T-helper 1 cell treated with Interleukin-12 subunit alpha and Interleukin-12 subunit beta and Interleukin-4 antibody, amounts not matched to agents 30 μg/mL and 1 μg/mL, for 36 hours (primary cell): ENCODE measurements around the gene CTU2.
A peak's percentile ranks its signal among the peaks of the same experiment; 100 is the strongest.

Source experiments
- H3K27ac Mint-ChIP-seq: one replicate; pipeline ENCODE4 v1.8.0; 2021; ENCODE audit warnings: mild to moderate bottlenecking, mixed read lengths
- H3K27me3 Mint-ChIP-seq: one replicate; pipeline ENCODE4 v1.8.0; 2021; ENCODE audit warnings: low read depth, mixed read lengths
- H3K36me3 Mint-ChIP-seq: one replicate; pipeline ENCODE4 v1.8.0; 2021; ENCODE audit warnings: low read depth, mixed read lengths
- H3K4me1 Mint-ChIP-seq: one replicate; pipeline ENCODE4 v1.8.0; 2021; ENCODE audit warnings: low read depth, mixed read lengths
- H3K4me3 Mint-ChIP-seq: one replicate; pipeline ENCODE4 v1.8.0; 2021; ENCODE audit warnings: mild to moderate bottlenecking, moderate library complexity, mixed read lengths
- H3K9me3 Mint-ChIP-seq: one replicate; pipeline ENCODE4 v1.8.0; 2021; ENCODE audit warnings: mixed read lengths

CTU2 gene

DNA sequence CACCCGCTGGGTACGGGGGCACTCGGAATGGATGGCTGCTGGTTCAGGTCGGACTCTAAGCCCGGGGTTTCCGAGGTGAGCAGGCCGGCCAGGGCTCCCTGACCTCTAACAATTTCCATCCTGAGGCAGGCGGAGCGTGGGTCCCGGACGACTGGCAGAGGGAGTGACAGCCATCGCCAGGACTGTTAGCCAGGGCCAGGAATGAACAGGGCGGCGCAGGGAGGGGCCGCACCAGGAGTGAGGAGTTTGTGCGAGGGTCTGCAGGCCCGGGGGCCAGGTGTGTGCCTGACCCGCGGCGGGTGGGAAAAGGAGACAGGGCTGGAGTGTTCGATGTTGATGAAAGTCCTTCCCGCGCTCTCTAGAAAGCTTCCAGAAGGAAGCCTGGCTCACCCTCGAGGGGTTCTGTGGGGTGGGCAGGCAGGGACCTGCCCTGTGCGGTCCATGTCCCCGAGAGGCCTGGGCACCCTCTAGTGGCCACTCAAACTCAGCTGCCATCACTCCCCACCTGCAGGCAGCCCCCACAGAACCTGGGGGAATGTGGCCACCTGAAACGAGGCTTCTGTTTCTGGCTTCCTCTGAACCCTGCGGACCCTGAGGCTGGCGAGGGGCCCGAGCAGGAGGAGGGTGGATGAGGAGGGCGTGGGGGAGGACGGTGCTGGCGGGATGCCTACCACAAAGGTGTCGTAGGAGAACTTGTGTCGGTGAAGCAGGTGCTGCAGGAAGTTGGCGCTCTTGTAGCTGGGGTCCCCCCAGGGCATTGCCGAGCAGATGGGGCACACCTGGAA is 8.3 kb upstream of the CTU2 start:
- Mint-ChIP-seq H3K4me1 (peaks cover 34% of the 10 kb centered on the region), H3K4me3 (peak overlapping the region; percentile 34), H3K9me3 (no peaks in the 10 kb centered on the region), H3K27me3 (no peaks in the 10 kb centered on the region), H3K27ac (peak overlapping the region; percentile 55), H3K36me3 (peaks cover 29% of the 10 kb centered on the region)

DNA sequence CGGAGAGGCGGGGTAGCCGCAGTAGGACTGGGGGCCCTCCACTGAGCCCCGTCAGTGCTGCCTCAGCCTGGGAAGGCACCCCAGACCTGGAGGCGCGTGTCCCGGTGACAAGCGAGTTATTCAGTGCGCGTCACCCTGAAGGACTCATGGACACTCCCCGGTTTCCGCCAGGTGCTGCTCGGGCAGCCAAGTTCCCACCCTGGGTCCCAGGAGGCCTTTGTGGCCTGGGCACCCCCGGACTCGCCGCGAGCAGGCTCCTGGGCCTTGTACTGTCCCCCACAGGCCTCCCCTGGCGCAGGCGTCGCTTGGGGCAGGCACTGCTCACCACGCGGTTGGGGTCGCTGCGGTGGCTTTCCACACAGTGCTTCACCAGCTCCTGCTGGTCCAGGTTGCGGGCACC is 7.7 kb upstream of the CTU2 start:
- Mint-ChIP-seq H3K4me3 (no peak overlapping the region), H3K9me3 (no peaks in the 10 kb centered on the region), H3K36me3 (peaks cover 32% of the 10 kb centered on the region), H3K27me3 (no peaks in the 10 kb centered on the region), H3K27ac (no peak overlapping the region), H3K4me1 (peaks cover 37% of the 10 kb centered on the region)

DNA sequence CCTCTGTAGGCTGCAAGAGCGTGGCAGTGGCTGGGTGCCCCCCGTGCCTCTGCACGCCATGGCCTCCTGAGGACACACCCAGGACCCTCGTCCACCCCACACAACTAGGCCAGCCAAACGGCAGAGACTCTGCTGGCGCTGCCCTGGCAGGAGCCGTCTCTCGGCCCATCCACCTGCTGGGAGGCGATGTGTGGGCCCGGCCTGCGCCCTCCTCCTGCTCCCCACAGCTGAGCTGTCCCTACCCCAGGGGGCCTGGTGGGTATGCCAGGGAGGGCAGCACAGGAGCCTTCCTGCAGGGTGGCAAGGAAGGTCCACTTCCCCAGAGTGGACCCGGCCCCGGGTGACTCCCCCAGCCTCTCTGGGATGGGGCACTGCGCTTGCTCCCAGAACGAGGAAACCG is 7.1 kb upstream of the CTU2 start:
- Mint-ChIP-seq H3K9me3 (no peaks in the 10 kb centered on the region), H3K27me3 (no peaks in the 10 kb centered on the region), H3K4me3 (no peak overlapping the region), H3K36me3 (peaks cover 36% of the 10 kb centered on the region), H3K4me1 (peaks cover 39% of the 10 kb centered on the region), H3K27ac (no peak overlapping the region)

DNA sequence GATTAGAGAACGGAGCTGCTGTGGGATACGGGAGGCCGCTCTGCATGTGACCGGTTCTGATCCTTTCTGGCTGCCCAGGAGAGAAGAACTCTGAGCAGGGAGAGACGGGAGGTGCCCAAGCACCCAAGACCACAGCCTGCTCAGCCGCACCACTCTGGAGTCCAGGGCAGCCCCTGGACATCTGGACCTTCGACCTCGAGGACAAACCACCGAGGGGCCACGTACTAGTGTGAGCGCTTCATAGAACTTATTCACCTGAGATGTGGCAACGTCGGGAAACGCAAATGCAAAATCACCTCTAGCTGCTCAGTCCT is 6.0 kb upstream of the CTU2 start:
- Mint-ChIP-seq H3K36me3 (peaks cover 36% of the 10 kb centered on the region), H3K9me3 (no peaks in the 10 kb centered on the region), H3K4me3 (peak overlapping the region; percentile 98), H3K4me1 (peaks cover 45% of the 10 kb centered on the region), H3K27ac (peak overlapping the region; percentile 97), H3K27me3 (no peaks in the 10 kb centered on the region)

DNA sequence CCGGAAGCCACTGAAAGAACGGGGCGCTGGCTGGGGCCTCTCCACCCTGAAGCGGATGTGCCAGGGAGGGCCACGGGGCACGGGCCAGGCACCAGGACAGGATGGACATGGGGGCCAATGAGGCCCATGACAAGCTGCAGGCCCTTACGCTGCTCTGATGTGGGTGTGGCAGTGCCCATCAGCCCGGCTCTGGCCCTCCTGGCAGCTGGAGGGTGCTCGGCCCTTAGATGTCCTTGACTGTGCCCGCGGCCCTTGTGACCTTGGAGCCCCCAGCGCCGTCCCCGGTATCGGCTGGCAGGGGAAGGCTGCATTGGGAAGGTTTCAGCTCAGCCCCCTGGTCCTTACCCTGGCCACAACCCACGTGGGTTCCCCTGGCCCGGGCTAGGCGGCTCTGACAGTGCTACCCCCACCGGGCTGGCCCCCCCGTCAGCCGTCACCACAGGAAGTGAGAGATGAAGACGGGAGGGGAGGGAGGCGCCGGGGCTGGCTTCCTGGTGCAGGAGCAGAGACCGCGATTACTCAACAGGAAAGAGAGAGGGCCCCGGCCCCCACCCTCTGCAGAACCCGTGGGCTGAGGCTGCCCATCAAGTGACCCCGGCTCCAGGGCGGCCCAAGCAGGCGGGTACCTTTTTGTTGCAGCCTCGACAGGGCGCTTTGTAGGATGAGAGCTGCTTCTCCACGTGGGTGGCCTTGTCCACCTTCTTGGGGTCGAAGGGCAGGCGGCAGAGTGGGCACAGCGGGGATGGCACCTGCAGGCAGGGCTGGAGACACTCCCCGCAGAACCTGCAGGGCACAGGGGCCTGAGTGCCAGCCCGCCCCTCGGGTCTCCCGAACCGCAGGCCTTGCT is 5.4 kb upstream of the CTU2 start:
- Mint-ChIP-seq H3K9me3 (no peaks in the 10 kb centered on the region), H3K36me3 (peaks cover 38% of the 10 kb centered on the region), H3K4me3 (peak overlapping the region; percentile 98), H3K27me3 (no peaks in the 10 kb centered on the region), H3K27ac (peak overlapping the region; percentile 97), H3K4me1 (peaks cover 47% of the 10 kb centered on the region)

DNA sequence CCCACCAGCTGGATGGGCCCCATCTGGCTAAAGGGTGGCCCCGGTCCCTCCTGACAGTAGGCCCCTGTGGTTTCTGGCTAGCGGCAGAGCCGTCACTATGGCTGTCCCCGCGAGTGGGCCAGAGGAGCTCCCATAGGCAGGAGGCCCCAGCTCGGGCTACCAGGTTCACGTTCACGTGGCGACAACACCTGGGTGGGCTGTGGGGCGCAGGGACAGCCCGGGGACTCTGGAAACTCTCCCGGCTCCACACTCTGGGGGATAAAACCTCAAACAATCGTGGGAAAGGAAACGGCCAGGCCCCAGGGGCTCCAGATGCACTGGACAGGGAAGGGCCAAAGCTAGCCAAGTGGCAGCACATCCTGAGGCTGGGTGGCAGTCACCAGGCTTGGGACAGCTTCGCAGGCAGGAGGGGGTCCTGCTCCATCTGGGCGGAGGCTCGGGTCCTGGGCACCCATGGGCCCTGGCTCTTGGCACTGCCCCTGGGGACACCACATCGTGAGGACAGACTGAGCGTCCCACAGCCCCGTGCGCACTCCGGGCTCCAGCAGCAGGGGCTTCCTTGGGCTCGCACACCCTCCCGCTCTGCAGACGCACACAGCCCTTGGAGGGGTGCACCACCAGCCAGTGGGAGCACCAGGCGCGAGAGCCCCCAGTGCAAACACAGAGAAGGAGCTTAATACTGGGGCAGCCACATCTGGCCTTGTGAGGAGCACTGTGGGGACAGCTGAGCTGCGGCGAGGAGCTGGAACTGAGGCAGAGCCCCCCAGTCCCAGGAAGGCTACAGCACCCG is 4.5 kb upstream of the CTU2 start:
- H3K4me1 Mint-ChIP-seq: peaks cover 47% of the 10 kb centered on the region
- peak overlapping the region; percentile 98 for H3K4me3 Mint-ChIP-seq
- peaks cover 38% of the 10 kb centered on the region for H3K36me3 Mint-ChIP-seq
- H3K9me3 Mint-ChIP-seq: no peaks in the 10 kb centered on the region
- no peaks in the 10 kb centered on the region for H3K27me3 Mint-ChIP-seq
- H3K27ac Mint-ChIP-seq: peak overlapping the region; percentile 97

DNA sequence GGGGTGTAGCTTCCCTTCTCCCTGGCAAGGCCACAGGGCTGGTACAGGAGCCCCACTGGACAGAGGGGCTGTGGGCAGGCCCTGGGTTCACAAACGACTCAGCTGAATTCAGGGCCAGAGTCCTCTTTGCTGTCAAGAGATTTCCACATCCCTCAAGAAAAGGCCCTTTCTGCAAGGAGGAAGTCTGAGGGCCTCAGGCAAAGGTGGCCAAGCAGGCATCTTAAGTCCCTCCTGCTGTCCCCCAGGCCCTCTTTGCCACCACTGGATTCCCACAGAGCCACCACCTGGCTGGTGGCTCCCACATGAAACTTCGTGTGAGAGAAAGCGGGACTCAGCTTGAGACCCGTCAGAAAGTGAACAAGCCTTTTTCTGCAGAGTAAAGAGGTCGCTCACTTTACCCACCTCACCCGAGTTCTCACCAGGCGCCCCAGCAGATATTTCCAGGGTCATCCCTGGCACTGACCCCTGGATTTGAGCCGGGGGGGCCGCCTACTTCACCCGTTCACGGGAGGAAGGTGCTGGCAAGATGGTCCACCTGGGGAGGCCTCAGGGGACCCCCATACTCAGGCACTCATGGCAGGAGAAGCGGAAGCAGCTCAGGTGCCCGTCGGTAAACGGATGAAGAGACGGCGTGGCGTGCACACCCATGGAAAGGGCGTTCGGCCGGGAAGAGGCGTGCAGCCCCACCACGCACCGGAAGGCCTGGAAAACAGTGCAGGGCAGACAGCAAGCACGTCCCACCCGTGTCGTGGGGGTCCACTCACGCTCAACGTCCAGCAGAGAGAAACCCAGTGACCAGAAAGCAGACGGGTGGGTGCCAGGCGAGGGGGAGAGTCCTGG is 3.7 kb upstream of the CTU2 start:
- peaks cover 51% of the 10 kb centered on the region for H3K4me1 Mint-ChIP-seq
- H3K36me3 Mint-ChIP-seq: peaks cover 33% of the 10 kb centered on the region
- peak overlapping the region; percentile 98 for H3K4me3 Mint-ChIP-seq
- peak overlapping the region; percentile 97 for H3K27ac Mint-ChIP-seq
- no peaks in the 10 kb centered on the region for H3K27me3 Mint-ChIP-seq
- no peaks in the 10 kb centered on the region for H3K9me3 Mint-ChIP-seq

DNA sequence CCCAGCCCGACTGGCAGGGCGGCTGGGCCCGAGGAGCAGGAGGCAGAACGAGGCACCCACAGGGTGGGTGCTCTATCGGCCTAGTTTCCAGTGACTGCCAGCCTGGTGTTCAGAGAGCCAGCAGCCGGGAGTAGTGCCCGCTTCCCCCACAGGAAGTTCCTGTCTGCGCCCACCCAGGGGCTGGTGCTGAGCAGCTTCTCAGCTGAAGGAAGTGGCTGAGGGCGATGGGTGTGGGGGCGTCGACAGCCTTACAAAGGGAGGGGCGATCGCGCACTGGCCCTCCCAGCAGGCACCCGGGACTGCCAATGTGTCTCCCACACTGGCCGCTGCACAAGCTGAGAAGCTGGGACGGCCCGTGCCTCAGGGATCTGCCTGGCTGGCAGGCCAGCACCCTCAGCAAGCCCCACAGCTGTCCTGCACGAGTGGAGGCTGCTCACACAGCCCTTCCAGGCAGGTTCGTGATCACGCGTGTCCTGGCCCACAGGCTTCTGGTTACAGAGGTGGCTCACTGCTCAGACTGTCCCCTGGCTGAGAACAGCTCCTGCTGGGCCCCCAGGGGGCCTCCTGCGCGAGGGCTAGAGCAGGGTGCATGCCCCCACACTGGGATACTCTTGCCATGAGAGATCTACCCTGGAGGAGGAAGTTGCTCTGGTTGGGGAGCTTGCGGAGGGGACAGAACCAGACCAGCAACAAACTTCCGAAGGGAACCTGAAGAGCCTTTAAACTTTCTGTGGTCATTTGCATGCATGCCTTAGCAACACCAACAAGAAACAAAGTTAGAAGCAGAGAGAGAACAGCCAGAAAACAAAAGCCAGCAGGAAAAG is 2.6 kb upstream of the CTU2 start:
- H3K27me3 Mint-ChIP-seq: no peaks in the 10 kb centered on the region
- peaks cover 51% of the 10 kb centered on the region for H3K4me1 Mint-ChIP-seq
- peak overlapping the region; percentile 97 for H3K27ac Mint-ChIP-seq
- H3K36me3 Mint-ChIP-seq: peaks cover 31% of the 10 kb centered on the region
- peak overlapping the region; percentile 98 for H3K4me3 Mint-ChIP-seq
- no peaks in the 10 kb centered on the region for H3K9me3 Mint-ChIP-seq

DNA sequence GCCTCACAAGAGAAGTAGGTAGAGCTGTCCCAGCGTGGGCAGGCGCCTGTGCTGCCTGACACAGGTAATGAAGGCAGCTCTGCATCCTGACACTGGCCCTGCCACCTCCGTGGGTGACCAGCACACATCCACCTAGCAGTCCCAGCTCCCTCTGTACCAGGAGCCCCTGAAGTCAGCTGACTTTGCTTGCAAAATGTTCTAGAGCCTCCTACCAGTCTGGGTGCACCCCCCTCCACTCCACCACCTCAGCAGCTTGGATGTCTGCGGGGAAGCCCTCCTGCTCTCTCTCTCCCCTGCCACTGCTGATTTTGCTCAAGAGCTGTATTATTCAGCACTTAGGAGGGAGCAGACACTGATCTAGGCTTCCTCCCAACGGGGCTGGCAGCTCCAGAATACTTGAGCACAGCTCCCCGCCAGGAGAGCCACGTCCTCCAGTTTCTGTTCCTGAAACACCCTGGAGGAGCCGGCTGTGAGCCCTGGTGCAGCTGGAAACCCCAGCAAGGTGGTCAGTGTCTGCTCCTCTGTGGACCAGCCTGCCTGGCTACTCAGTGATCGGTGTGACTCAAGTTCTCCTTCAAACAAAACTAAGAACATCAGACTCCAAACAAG is 1.1 kb upstream of the CTU2 start:
- Mint-ChIP-seq H3K4me1 (peaks cover 43% of the 10 kb centered on the region), H3K27ac (peak overlapping the region; percentile 86), H3K4me3 (peak overlapping the region; percentile 98), H3K9me3 (no peaks in the 10 kb centered on the region), H3K27me3 (no peaks in the 10 kb centered on the region), H3K36me3 (peaks cover 23% of the 10 kb centered on the region)

DNA sequence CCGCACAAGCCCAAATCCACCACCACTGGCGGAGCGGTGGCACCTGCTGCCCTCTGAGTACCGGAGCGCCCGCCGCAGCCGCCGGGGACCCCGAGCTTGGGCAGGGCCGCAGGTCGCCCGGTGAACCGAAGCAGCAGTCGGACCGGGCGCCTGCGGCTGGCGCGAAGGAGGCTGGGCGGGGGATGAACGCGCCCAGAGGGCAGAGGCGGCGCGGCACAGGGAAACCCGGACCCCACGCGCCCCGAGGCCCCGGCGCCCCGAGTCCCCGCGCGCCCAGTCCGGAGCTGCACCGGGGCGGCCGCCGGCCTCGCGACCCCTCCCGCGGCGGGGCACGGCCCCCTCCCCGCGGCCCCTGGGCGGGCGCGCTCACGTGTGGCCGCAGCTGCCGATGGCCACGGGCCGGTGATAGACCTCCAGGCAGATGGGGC is 488 bp upstream of the CTU2 start:
- H3K9me3 Mint-ChIP-seq: no peaks in the 10 kb centered on the region
- peaks cover 19% of the 10 kb centered on the region for H3K36me3 Mint-ChIP-seq
- H3K4me1 Mint-ChIP-seq: peaks cover 40% of the 10 kb centered on the region
- no peak overlapping the region for H3K27ac Mint-ChIP-seq
- H3K27me3 Mint-ChIP-seq: no peaks in the 10 kb centered on the region
- peak overlapping the region; percentile 98 for H3K4me3 Mint-ChIP-seq

DNA sequence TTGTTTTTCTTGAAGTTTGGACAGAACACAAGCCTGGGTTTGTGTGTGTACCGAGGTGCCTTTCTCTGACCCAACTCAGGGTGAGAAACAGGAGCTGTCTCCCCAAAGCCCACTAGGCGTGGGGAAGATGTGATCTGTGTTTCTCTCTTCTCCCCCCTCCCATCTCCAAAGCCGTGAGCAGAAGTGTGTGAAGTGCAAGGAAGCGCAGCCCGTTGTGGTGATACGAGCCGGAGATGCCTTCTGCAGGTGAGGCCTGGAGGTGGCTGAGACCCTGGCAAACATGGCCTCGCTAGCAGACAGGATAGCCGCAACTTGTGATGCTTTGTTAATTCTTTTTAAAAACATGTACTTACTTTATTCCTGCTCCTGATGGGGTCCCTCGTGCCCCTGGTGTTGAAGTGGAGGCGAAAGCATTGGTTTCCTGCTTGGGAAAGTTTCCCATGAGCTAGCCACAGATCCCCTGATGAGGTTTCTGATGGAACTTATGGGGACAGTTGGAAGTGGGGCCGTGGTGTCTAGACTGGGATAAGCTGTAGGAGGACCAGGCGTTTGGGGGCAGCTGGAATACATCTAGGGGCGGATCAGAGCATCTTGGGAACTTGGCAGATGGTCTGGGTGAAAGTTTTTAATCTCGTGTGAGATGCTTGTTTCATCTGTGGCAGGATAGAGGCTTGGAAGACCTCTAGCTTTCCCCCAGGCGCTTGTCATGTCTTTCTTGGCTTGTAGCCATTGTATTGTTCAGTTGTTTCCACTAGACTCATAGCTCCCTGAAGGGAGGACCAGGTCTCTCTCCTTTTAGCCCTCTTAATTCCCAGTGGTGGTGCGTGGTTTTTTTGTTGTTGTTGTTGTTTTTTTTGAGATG is 893 bp downstream of the CTU2 start:
- H3K4me1 Mint-ChIP-seq: peaks cover 34% of the 10 kb centered on the region
- peak overlapping the region; percentile 74 for H3K4me3 Mint-ChIP-seq
- H3K36me3 Mint-ChIP-seq: peaks cover 17% of the 10 kb centered on the region
- H3K9me3 Mint-ChIP-seq: no peaks in the 10 kb centered on the region
- no peaks in the 10 kb centered on the region for H3K27me3 Mint-ChIP-seq
- H3K27ac Mint-ChIP-seq: peak overlapping the region; percentile 68

DNA sequence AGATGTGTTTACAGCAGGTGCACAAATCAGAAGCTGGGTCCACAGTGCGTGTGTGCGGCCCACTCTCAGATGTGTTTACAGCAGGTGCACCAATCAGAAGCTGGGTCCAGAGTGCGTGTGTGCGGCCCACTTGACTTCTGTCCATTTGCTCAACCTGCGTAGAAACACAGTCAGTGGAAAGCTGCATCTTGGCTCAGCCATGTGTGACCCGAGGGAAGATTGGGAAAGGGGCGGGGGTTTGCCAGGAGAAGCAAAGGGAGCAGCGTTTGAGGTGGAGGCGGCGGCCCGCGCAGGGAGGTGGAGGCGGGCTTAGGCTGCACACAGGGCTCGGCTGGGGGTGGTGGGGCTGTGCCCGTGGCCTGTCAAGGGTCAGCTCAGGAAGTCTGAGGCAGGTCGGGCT is 4.3 kb downstream of the CTU2 start:
- peaks cover 7% of the 10 kb centered on the region for H3K4me1 Mint-ChIP-seq

More for the DNA sequence above, 4.3 kb downstream of the CTU2 start:
- H3K4me3 Mint-ChIP-seq: no peak overlapping the region
- no peak overlapping the region for H3K27ac Mint-ChIP-seq
- no peaks in the 10 kb centered on the region for H3K27me3 Mint-ChIP-seq
- H3K9me3 Mint-ChIP-seq: no peaks in the 10 kb centered on the region
- peaks cover 1% of the 10 kb centered on the region for H3K36me3 Mint-ChIP-seq
